SK-N-SH treated with all-trans-retinoic acid at 6 μM for 48 hours (cell line): ENCODE data around the gene ARHGAP9.

Experiments
- ESRRG ChIP-seq: fragments of 250-450 bp; sonication (Bioruptor Pico); IDR thresholded peaks from 2 replicates; pipeline ENCODE4 v1.6.1; 2021; ENCODE audit warnings: mild to moderate bottlenecking
- ZFP3 ChIP-seq: fragments of 250-450 bp; sonication (Bioruptor Pico); IDR thresholded peaks from 2 replicates; pipeline ENCODE4 v1.5.0; 2020; ENCODE audit warnings: mild to moderate bottlenecking, moderate library complexity
- TF ChIP-seq, protein P1 (sequence below): fragments of 250-450 bp; sonication (Bioruptor Pico); IDR thresholded peaks from 2 replicates; pipeline ENCODE4 v1.5.1; 2020; ENCODE audit warnings: low read depth, mild to moderate bottlenecking, moderate library complexity

DNA sequence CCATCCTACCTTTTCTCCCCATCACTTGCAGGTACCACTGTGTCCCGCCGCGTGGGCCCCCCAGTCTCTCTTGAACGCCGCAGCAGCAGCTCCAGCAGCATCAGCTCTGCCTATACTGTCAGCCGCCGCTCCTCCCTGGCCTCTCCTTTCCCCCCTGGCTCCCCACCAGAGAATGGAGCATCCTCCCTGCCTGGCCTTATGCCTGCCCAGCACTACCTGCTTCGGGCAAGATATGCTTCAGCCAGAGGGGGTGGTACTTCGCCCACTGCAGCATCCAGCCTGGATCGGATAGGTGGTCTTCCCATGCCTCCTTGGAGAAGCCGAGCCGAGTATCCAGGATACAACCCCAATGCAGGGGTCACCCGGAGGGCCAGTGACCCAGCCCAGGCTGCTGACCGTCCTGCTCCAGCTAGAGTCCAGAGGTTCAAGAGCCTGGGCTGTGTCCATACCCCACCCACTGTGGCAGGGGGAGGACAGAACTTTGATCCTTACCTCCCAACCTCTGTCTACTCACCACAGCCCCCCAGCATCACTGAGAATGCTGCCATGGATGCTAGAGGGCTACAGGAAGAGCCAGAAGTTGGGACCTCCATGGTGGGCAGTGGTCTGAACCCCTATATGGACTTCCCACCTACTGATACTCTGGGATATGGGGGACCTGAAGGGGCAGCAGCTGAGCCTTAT lies 9.2 kb downstream of the ARHGAP9 start:
- TF ChIP-seq, protein P1, sequence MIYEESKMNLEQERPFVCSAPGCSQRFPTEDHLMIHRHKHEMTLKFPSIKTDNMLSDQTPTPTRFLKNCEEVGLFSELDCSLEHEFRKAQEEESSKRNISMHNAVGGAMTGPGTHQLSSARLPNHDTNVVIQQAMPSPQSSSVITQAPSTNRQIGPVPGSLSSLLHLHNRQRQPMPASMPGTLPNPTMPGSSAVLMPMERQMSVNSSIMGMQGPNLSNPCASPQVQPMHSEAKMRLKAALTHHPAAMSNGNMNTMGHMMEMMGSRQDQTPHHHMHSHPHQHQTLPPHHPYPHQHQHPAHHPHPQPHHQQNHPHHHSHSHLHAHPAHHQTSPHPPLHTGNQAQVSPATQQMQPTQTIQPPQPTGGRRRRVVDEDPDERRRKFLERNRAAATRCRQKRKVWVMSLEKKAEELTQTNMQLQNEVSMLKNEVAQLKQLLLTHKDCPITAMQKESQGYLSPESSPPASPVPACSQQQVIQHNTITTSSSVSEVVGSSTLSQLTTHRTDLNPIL (CRISPR knock-in tag) = no peak
- TF ChIP-seq ZFP3 (no peak), ESRRG (no peak)
